Left renal pelvis (tissue), 4 donors: ENCODE data around the gene FTSJ3. TPM values are rescaled to one million over a fixed set of nuclear protein-coding genes. Genes with fewer than 3 reads are reported as not detected.
"Not testable (repeated sequence)": the region's sequence is repeated elsewhere in the genome, so short reads cannot be mapped to it uniquely, and the experiment has no call there.

ENCODE experiments used
- DNase-seq, 4 donors: peaks; one replicate each; pipeline ENCODE4 v3.0.0-alpha.2; 2013; ENCODE audit warnings: low read depth in 4 of 4, low spot score in 3 of 4
- polyA plus RNA-seq, 4 donors: library from polyadenylated mRNA; unstranded; fragments of 120-200 nt; gene quantifications; one replicate each; pipeline ENCODE4 v1.2.1, GENCODE V29; 2013; ENCODE audit not compliant: insufficient read length in 4 of 4

The FTSJ3 gene
- polyA plus RNA-seq, 4 donors: 40.5 to 83.2 (median 59.9) TPM

- not testable (repeated sequence) for DNase-seq
Observed at GRCh38 chr17:63796375-63796774, 31.1 kb downstream of the FTSJ3 start.

DNA sequence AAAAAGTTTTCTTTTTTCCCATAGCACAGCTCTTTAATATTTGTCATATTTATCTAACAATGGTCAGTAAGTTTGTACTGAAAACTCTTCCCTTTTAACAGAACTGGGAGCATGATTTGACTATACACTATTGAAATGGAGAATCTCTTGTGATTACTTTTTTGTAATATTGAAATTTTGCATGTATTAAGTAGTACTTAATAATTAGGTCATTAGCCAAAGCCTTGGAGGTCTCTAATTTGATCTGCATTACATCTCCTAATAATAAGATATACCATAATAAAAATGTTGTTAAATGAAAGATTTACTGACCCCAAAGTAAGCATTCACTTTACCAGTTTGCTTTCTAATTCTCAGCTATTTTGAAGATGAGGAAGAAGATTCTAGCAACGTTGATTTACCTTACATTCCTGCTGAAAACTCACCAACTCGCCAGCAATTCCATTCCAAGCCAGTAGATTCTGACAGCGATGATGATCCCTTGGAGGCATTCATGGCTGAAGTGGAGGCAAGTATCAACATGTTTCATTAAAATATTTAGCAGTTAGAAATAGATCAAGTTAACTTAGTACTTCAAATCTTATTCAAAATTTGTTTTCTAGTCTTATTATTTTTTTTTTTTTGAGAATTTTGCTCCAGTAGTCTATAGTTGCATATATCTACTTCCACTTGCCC, 35.3 kb downstream of the FTSJ3 start:
- no peak for DNase-seq

- no peak for DNase-seq
Observed at GRCh38 chr17:63790057-63790456, 37.4 kb downstream of the FTSJ3 start.

GRCh38 chr17:63786971-63787711, 40.3 kb downstream of the FTSJ3 start:
- no peak for DNase-seq

DNA sequence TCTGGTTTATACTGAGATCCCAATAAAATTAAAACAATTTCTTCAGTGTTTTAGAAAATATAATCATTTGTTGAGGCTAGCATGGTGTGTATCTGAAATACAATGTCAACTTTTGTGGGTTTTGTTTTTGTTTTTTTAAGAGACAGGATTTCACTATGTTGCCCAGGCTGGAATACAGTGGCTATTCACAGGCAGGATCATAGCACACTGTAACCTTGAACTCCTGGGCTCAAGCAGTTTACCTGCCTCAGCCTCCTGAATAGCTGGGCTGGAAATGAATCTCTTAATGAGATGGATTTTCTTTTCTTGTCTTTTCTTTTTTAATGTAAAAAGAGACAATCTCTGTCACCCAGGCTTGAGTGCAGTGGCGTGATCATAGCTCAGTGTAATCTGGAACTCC, 41.3 kb downstream of the FTSJ3 start:
- DNase-seq: no peak

DNA sequence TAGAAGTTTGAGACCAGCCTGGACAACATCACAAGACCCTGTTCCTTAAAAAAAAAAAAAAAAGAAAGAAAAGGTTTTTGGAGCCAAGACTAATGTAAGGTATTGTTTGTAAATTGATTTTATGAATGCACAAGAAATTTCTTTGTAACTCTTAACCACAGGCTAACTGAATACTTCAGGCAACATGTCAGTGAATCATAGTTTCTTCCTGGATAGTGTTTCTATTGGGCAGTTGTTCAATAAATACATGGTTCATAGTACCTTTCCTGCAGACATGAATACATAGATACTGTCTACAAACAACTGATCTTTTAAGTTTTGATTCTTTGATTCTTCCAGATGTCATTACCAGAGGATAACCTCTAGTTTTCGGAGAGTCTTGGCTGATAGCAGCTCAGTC, 41.9 kb downstream of the FTSJ3 start:
- no peak for DNase-seq

- DNase-seq: no peak
Observed at GRCh38 chr17:63783522-63783921, 43.9 kb downstream of the FTSJ3 start.

- DNase-seq: no peak
Observed at GRCh38 chr17:63780928-63781327, 46.5 kb downstream of the FTSJ3 start.

- DNase-seq: no peak
Observed at GRCh38 chr17:63780507-63780906, 47.0 kb downstream of the FTSJ3 start.

DNA sequence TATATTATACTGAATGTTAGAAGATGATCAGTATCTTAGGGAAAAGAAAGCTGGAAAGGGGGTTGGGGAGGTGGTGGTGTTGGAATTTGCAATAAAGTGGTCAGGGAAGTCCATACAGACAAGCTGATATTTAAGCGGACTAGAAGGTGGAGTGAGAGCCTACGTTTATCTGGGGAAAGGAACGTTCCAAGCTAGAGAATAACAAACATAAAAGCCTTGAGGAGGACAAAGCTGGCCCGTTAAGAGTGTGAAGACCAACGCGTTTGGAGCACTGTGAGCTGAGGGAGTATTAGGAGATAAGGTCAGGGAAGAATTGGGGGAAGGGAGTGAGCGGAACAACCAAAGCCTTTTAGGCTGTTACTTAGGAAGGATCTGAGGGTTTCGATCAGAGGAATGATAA, 52.0 kb downstream of the FTSJ3 start:
- DNase-seq: no peak

GRCh38 chr17:63774969-63775265, 52.5 kb downstream of the FTSJ3 start:
- DNase-seq: no peak

DNA sequence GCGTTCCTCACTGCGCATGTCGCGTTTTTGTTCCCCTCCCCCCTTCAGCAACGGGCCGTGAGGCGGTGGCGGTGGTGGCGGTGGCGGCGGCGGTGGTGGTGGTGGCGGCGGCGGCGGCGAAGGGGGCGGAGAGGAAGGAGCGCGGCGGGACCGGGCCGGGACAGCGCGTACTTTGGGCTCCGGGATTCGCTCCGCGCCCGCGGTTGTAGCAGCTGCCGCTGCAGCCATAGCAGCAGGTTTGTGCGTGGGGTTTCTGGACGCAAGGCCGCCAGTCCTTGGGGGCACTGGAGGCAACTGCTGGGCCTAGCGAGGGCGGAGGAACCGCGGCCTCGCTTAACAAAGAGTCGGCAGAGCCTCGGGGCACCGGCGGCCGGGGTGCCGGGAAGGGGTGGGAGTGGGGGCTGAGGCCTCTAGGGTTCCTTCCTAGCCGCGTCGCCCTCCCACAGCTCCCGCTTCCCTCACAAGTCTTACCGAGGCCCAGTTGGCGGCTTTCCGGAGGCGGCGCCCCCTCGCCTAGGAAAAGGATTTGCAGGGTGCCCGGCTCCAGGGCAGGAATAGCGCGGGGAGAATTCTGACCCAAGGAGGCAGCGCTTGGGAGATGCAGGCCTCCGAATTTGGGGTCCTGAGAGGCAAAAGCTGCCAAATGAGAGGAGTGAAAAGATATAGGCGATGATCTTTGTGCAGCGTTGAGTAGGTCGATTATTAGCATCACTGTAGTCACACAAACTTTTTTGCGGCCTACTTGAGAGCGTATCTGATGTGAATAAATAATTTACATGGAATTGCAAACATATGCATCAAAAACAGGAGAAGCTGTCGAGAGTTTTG, 53.1 kb downstream of the FTSJ3 start, which contains the start of gene DDX42:
Gene DDX42 (plus strand): TSS at position 30 of the 828 bp plus-strand sequence. CDS start 12,880 bp downstream, outside the sequence.
- DNase-seq: peak in 2 of 4 donors; percentile 23 to 34

- peak; percentile 99 to 100 (median 100) for DNase-seq
Observed at GRCh38 chr17:63773272-63774140, 54.0 kb downstream of the FTSJ3 start, which contains the start of gene CCDC47. TSS of gene CCDC47 (minus strand) at chr17:63773597. CDS start at chr17:63766175, 7,422 bp downstream.

DNA sequence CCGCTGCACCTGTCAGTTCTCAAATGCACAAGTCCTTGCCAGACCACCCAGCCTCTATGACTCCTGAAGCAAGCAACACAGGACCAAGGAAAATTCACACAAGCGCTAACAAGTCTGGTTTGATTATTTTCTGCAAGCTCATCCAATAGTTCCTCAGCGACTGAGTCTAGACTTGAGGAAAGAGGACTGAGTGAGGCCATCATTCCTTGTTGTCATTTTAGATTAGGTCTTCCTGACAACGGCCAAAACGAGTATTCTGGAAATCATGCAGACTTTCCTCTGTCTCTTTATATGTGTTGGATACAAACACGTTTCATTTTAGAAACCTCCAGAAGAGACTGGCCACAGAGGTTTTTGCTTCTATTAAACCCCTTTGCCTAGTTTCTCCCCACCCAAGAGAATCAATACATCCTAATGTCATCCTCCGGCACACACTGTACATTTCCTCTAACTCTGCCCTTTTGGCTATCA, 54.6 kb downstream of the FTSJ3 start:
- DNase-seq: peak in 1 of 4 donors; percentile 2

Other genes with a start within 250 kb of the FTSJ3 start
- 10 to 100 TPM; 13.6 to 28.2 (median 25.7) TPM for gene TACO1, start 226.8 kb downstream of the FTSJ3 start, polyA plus RNA-seq
- gene MAP3K3, start 205.2 kb downstream of the FTSJ3 start, polyA plus RNA-seq: 10 to 100 TPM; 27.5 to 40.8 (median 30.4) TPM
- 10 to 100 TPM; 20.0 to 37.0 (median 23.2) TPM for gene LIMD2, start 127.5 kb downstream of the FTSJ3 start, polyA plus RNA-seq
- 10 to 100 TPM; 36.6 to 73.5 (median 44.7) TPM for gene STRADA, start 85.9 kb downstream of the FTSJ3 start, polyA plus RNA-seq
- gene CCDC47, start 54.1 kb downstream of the FTSJ3 start, polyA plus RNA-seq: 100 to 1,000 TPM in 2 of 4 donors, 10 to 100 TPM in 2; 60.3 to 120 (median 105) TPM
- gene DDX42, start 53.5 kb downstream of the FTSJ3 start, polyA plus RNA-seq: 100 to 1,000 TPM; 155 to 200 (median 186) TPM
- gene PSMC5, start 232 bp downstream of the FTSJ3 start, polyA plus RNA-seq: 100 to 1,000 TPM; 122 to 197 (median 173) TPM
- gene SMARCD2, start 15.0 kb upstream of the FTSJ3 start, polyA plus RNA-seq: 10 to 100 TPM; 42.7 to 61.0 (median 55.5) TPM
- under 1 TPM in 2 of 4 donors, not detected in 2; 0.17 to 0.90 TPM for gene CSH2, start 46.0 kb upstream of the FTSJ3 start, polyA plus RNA-seq
- not detected for gene GH2, start 54.3 kb upstream of the FTSJ3 start, polyA plus RNA-seq
- gene CSH1, start 68.9 kb upstream of the FTSJ3 start, polyA plus RNA-seq: 1 to 10 TPM in 1 of 4 donors, not detected in 3; 2.7 TPM
- not detected for gene CSHL1, start 83.6 kb upstream of the FTSJ3 start, polyA plus RNA-seq
- gene GH1, start 91.2 kb upstream of the FTSJ3 start, polyA plus RNA-seq: not detected
- 1 to 10 TPM; 1.2 to 3.5 (median 2.7) TPM for gene CD79B, start 104.7 kb upstream of the FTSJ3 start, polyA plus RNA-seq
- 1 to 10 TPM in 2 of 4 donors, under 1 TPM in 2; 0.67 to 1.5 (median 1.1) TPM for gene SCN4A, start 145.3 kb upstream of the FTSJ3 start, polyA plus RNA-seq
- gene PRR29, start 170.7 kb upstream of the FTSJ3 start, polyA plus RNA-seq: 1 to 10 TPM; 1.2 to 3.9 (median 3.1) TPM
- 10 to 100 TPM; 21.7 to 27.7 (median 26.7) TPM for gene ICAM2, start 193.0 kb upstream of the FTSJ3 start, polyA plus RNA-seq